HepG2 (cell line): ENCODE results near the gene CD96. TPM values are rescaled to one million over a fixed set of nuclear protein-coding genes. Genes with fewer than 3 reads are reported as not detected.
"Not testable (repeated sequence)": the region's sequence is repeated elsewhere in the genome, so short reads cannot be mapped to it uniquely, and the experiment has no call there.

ENCODE experiments used
- ATAC-seq: fragments of 200-7000 bp; cut with Tn5 transposase; 3 replicates; pipeline ENCODE4 v1.9.1; 2020; ENCODE audit warnings: mild to moderate bottlenecking, moderate library complexity
- BruUV-seq: library from RNA; stranded (reverse); fragments of 400-500 nt; replicated peaks from 2 replicates; lab custom pipeline; 2021; lab: Mats Ljungman, UMichigan
- CTCF ChIA-PET: fragments of 300-600 bp; formaldehyde crosslinking; extraction: SDS; loops from one replicate; lab custom pipeline; 2021; ENCODE audit warnings: low total read pairs, inconsistent platforms, low intra/inter-chr PET ratio; lab: Yijun Ruan, JAX
- POLR2A ChIA-PET: fragments of 350-600 bp; sonication (Branson Sonifier 250); formaldehyde crosslinking; loops from one replicate; lab custom pipeline; 2020; ENCODE audit warnings: antibody characterized with exemption, inconsistent platforms; lab: Yijun Ruan, JAX
- DNase-seq: peaks from one replicate; pipeline ENCODE4 v3.0.0-alpha.2; 2015; ENCODE audit warnings: low spot score
- FAIRE-seq: peaks from 3 replicates; lab custom pipeline; 2011; peaks lifted over from hg19 to GRCh38; lab: Jason Lieb, UNC
- H2AFZ ChIP-seq: one replicate; pipeline ENCODE4 v1.6.1; 2011; ENCODE audit warnings: low read length, inconsistent platforms
- H3K27ac ChIP-seq: fragments of 300-600 bp; 3 replicates; pipeline ENCODE4 v1.8.0; 2011; ENCODE audit warnings: mixed run types, mild to moderate bottlenecking, mixed read lengths, low read length, inconsistent platforms; ENCODE audit not compliant: insufficient read depth; ENCODE audit errors: extremely low read length
- H3K27me3 ChIP-seq, 2 experiments: fragments of 200-600 bp in 1 of 2; 2 replicates in 1 of 2; 3 replicates in 1 of 2; pipeline versions ENCODE4 v1.6.0 to v1.8.0; 2011; ENCODE audit warnings: low read length in 2 of 2, mild to moderate bottlenecking in 2 of 2, moderate library complexity in 2 of 2, inconsistent platforms in 1 of 2; ENCODE audit not compliant: insufficient read depth in 2 of 2, control insufficient read depth in 1 of 2
- H3K36me3 ChIP-seq, 2 experiments: fragments of 200-600 bp in 1 of 2; replicated peaks in 1 of 2; 2 replicates in 1 of 2; 3 replicates in 1 of 2; pipeline versions ENCODE4 v1.5.1 to v1.8.0; 2011; ENCODE audit warnings: low read length in 2 of 2, inconsistent platforms in 1 of 2; ENCODE audit not compliant: insufficient read depth in 2 of 2, control insufficient read depth in 1 of 2
- H3K4me1 ChIP-seq: 2 replicates; pipeline ENCODE4 v1.5.1; 2012; ENCODE audit warnings: low read length, inconsistent platforms; ENCODE audit not compliant: insufficient read depth
- H3K4me2 ChIP-seq: 2 replicates; pipeline ENCODE4 v1.6.0; 2011; ENCODE audit warnings: low read depth, low read length, inconsistent platforms
- H3K4me3 ChIP-seq, 3 experiments: fragments of 200-600 bp in 1 of 3; sonication (generic), shearing (Covaris generic) in 1 of 3; replicated peaks in 1 of 3; 2 replicates each; pipeline ENCODE4 v1.5.1; 2011 to 2016; ENCODE audit warnings: low read length in 3 of 3, inconsistent platforms in 2 of 3, low read depth in 2 of 3, mild to moderate bottlenecking in 2 of 3, control low read depth in 1 of 3, mixed read lengths in 1 of 3; ENCODE audit not compliant: insufficient read depth in 1 of 3
- H3K79me2 ChIP-seq: one replicate; pipeline ENCODE4 v1.6.1; 2011; ENCODE audit warnings: low read length, inconsistent platforms; ENCODE audit not compliant: insufficient read depth
- H3K9ac ChIP-seq: 2 replicates; pipeline ENCODE4 v1.6.0; 2011; ENCODE audit warnings: mild to moderate bottlenecking, low read depth, low read length, inconsistent platforms; ENCODE audit not compliant: insufficient read depth
- H3K9me3 ChIP-seq: 2 replicates; pipeline ENCODE4 v1.5.1; 2012; ENCODE audit warnings: mild to moderate bottlenecking, low read length
- H4K20me1 ChIP-seq: 2 replicates; pipeline ENCODE4 v1.6.0; 2011; ENCODE audit warnings: inconsistent platforms, mild to moderate bottlenecking, low read length, moderate library complexity; ENCODE audit not compliant: insufficient read depth
- HNRNPK ChIP-seq: fragments of 200-400 bp; formaldehyde crosslinking; IDR thresholded peaks from 2 replicates; pipeline ENCODE4 v1.6.1; 2018; ENCODE audit warnings: low read length, low read depth, moderate library complexity, mild to moderate bottlenecking; ENCODE audit not compliant: poor library complexity, severe bottlenecking
- WGBS: methylation state at CpG from one replicate; pipeline ENCODE4 v1.1.6; 2017; ENCODE audit warnings: low lambda C conversion rate; 5-methylcytosine and 5-hydroxymethylcytosine counted together
- in situ Hi-C: cut with HindIII; loops from 2 replicates; pipeline ENCODE4 v1.10.0; 2017; ENCODE audit warnings: low pct_unique_long_range_greater_than_20kb; ENCODE audit not compliant: extremely low pct_ligation_motif_present
- intact Hi-C: fragments of 100-400 bp; cut with micrococcal nuclease; formaldehyde crosslinking; loops from one replicate; pipeline ENCODE4 v1.10.0; 2022; ENCODE audit not compliant: unreplicated experiment
- polyA plus RNA-seq, 8 experiments: library from polyadenylated mRNA; depleted of rRNA in 3 of 8; stranded (reverse) in 7 of 8; unstranded in 1 of 8; fragments of >200 nt; fragmentation: Illumina TruSeq in 4 of 8; extraction: Trizol in 4 of 8; gene quantifications; 2 replicates each; pipeline versions ENCODE4 v1.2.1 to v1.2.3, GENCODE V29; 2011 to 2016; ENCODE audit warnings: low read depth in 4 of 8, missing spikeins in 1 of 8, mixed read lengths in 1 of 8; ENCODE audit not compliant: insufficient read depth in 1 of 8
- total RNA-seq, 5 experiments: library from RNA; depleted of rRNA; stranded (reverse); fragments of >200 nt; fragmentation: Illumina TruSeq; extraction: Trizol; gene quantifications; 2 replicates each; pipeline ENCODE4 v1.2.3, GENCODE V29; 2016; ENCODE audit warnings: low read depth in 1 of 5
- TF ChIP-seq, protein P1 (sequence below): sonication (generic); formaldehyde crosslinking; IDR thresholded peaks from 2 replicates; pipeline ENCODE4 v1.4.0; 2020; ENCODE audit warnings: low read depth, mild to moderate bottlenecking, missing genetic modification reagents

Gene CD96
- total and polyA plus RNA-seq, 2 of the 13 experiments (the other 11 are each of a cell fraction or from before 2014, with no cell fraction given): not detected

DNA sequence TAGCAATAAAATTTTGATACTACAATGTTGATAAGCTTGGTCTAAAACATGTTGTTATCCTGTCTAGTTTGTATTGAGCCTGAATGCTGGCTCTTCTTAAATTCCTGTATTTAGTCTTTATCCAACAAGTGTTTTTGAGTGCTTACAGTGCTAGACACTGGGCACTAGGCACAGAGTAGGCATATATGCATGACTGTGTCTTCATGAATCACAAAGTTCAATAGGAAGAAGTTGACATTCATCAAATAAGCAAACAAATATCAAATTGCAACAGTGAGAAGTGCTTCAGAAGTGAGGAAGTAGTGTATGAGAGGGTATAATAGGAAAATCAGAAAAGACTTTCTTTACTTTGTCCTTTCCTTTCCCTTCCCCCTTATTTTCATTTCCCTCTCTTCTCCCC is 6.8 kb downstream of the CD96 start:
- intact Hi-C loops: no loop called here
- Histone ChIP-seq H4K20me1 (no peaks in the 10 kb centered on the region), H3K27ac (no peak overlapping the region), H3K4me2 (no peak overlapping the region), H3K79me2 (no peaks in the 10 kb centered on the region), H3K4me3 (no peak overlapping the region), H2AFZ (no peak overlapping the region), H3K27me3 (no peaks in the 10 kb centered on the region), H3K36me3 (no peaks in the 10 kb centered on the region), H3K9ac (no peak overlapping the region), H3K4me1 (peaks cover 8% of the 10 kb centered on the region; the same call in 1 of the 2 replicates), H3K9me3 (no peaks in the 10 kb centered on the region)
- no peak for DNase-seq
- CTCF ChIA-PET: no interaction called here
- no peak for FAIRE-seq
- in situ Hi-C loops: loop anchor here (25.0 kb wide), 1 partner anchor 511 kb away; no protein-coding TSS in a partner anchor
- POLR2A ChIA-PET: no interaction called here
- BruUV-seq: no TSS peak
- peak; percentile 48 for TF ChIP-seq HNRNPK
- TF ChIP-seq, protein P1, sequence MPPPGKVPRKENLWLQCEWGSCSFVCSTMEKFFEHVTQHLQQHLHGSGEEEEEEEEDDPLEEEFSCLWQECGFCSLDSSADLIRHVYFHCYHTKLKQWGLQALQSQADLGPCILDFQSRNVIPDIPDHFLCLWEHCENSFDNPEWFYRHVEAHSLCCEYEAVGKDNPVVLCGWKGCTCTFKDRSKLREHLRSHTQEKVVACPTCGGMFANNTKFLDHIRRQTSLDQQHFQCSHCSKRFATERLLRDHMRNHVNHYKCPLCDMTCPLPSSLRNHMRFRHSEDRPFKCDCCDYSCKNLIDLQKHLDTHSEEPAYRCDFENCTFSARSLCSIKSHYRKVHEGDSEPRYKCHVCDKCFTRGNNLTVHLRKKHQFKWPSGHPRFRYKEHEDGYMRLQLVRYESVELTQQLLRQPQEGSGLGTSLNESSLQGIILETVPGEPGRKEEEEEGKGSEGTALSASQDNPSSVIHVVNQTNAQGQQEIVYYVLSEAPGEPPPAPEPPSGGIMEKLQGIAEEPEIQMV (CRISPR knock-in tag): no peak
- ATAC-seq: no peak

GRCh38 chr3:111561902-111562301 is 19.9 kb downstream of the CD96 start:
- DNase-seq, CTCF ChIA-PET, H2AFZ ChIP-seq, H4K20me1 ChIP-seq, H3K27ac ChIP-seq, in situ Hi-C loops, ATAC-seq, BruUV-seq, H3K27me3 ChIP-seq, H3K9me3 ChIP-seq, H3K4me2 ChIP-seq, POLR2A ChIA-PET, H3K4me1 ChIP-seq, H3K36me3 ChIP-seq, FAIRE-seq, H3K79me2 ChIP-seq, H3K9ac ChIP-seq, H3K4me3 ChIP-seq, intact Hi-C loops: not testable (repeated sequence)
- WGBS: 83% methylated on average over 14 of the region's 25 CpGs
